Measurements from ENCODE around the gene CTDSPL2. TPM values are rescaled to one million over a fixed set of nuclear protein-coding genes. Genes with fewer than 3 reads are reported as not detected.
"Not testable (repeated sequence)": the region's sequence is repeated elsewhere in the genome, so short reads cannot be mapped to it uniquely, and the experiment has no call there.

CTDSPL2 gene
- total and polyA plus RNA-seq, 2 donors (not counting 3 experiments of a cell fraction or from before 2014, with no cell fraction given), result 12.2 to 55.1 TPM

- intact Hi-C loops (cut with micrococcal nuclease); BruUV-seq (replicated peaks); H3K27me3 ChIP-seq (ENCODE audit: control insufficient read depth in 2 of 2, insufficient read depth in 2 of 2, low read length in 2 of 2); DNase-seq (ENCODE audit: low read depth, low spot score); H3K4me2 ChIP-seq (ENCODE audit: insufficient read depth, low read length); dilution Hi-C loops (cut with MboI; ENCODE audit: extremely low pct_ligation_motif_present, low sequenced_read_pairs); H3K27ac ChIP-seq (ENCODE audit: insufficient read depth, low read depth, low read length); H3K9me1 ChIP-seq (replicated peaks; ENCODE audit: control insufficient read depth, extremely low read depth, insufficient read depth, low read length); H3K36me3 ChIP-seq (ENCODE audit: control insufficient read depth in 2 of 2, extremely low read depth in 1 of 2, insufficient read depth in 2 of 2, low read length in 2 of 2); H2AFZ ChIP-seq (ENCODE audit: low read depth, low read length); H3K4me3 ChIP-seq (replicated peaks in 1 of 3; ENCODE audit: insufficient read depth in 1 of 3, low read depth in 1 of 3, low read length in 3 of 3); H4K20me1 ChIP-seq (replicated peaks; ENCODE audit: control insufficient read depth, extremely low read depth, insufficient read depth, low read length); H3K9me3 ChIP-seq (replicated peaks; ENCODE audit: control insufficient read depth, insufficient read depth, low read length); H3K9ac ChIP-seq (replicated peaks; ENCODE audit: extremely low read depth, insufficient read depth, low read length); FAIRE-seq: not testable (repeated sequence)
- Histone ChIP-seq H3K79me2 (ENCODE audit: control insufficient read depth, insufficient read depth, low read length) (peaks cover 95% of the 10 kb centered on the region), H3K4me1 (ENCODE audit: control insufficient read depth, extremely low read depth, insufficient read depth, low read length) (peaks cover 25% of the 10 kb centered on the region)
- ChIA-PET POLR2A (interaction anchor here (1.4 kb wide), 1 partner anchor 11 kb away, joined by 3 read pairs; no protein-coding TSS in a partner anchor), CTCF (interaction anchor here (2.1 to 2.2 kb wide), 3 partner anchors 7 to 43 kb away, joined by 6 to 13 read pairs (median 8); partner anchors contain the start of gene EIF3J)
Observed at GRCh38 chr15:44544745-44545144, 117.3 kb downstream of the CTDSPL2 start.

GRCh38 chr15:44545913-44546802, 118.7 kb downstream of the CTDSPL2 start:
- no peak for TF ChIP-seq FOS (IDR thresholded peaks at IDR 0.05; ENCODE audit: borderline replicate concordance, insufficient read depth, low read length)
- peak; percentile 14 to 30 for TF ChIP-seq CTCF (IDR thresholded peaks at IDR 0.05; ENCODE audit: extremely low read depth in 1 of 2, insufficient read depth in 1 of 2, low read depth in 1 of 2, low read length in 2 of 2)
- no peaks in the 10 kb centered on the region for H4K20me1 ChIP-seq (replicated peaks; ENCODE audit: control insufficient read depth, extremely low read depth, insufficient read depth, low read length)
- H3K9ac ChIP-seq (replicated peaks; ENCODE audit: extremely low read depth, insufficient read depth, low read length), result no peak overlapping the region
- DNase-seq (ENCODE audit: low read depth, low spot score) (peak; percentile 39), FAIRE-seq (no peak)
- H3K27me3 ChIP-seq (ENCODE audit: control insufficient read depth in 2 of 2, insufficient read depth in 2 of 2, low read length in 2 of 2), result no peaks in the 10 kb centered on the region
- peaks cover 18% of the 10 kb centered on the region for H3K4me1 ChIP-seq (ENCODE audit: control insufficient read depth, extremely low read depth, insufficient read depth, low read length)
- ChIA-PET POLR2A (interaction anchor here (0.6 to 1.0 kb wide), 2 partner anchors 9 to 102 kb away, joined by 9 to 12 read pairs; partner anchors contain the start of gene EIF3J), CTCF (interaction anchor here (0.7 to 2.2 kb wide), 8 partner anchors 9 to 721 kb away, joined by 3 to 13 read pairs (median 4); partner anchors contain the start of genes EIF3J and MFAP1)
- H2AFZ ChIP-seq (ENCODE audit: low read depth, low read length), result no peak overlapping the region
- H3K27ac ChIP-seq (ENCODE audit: insufficient read depth, low read depth, low read length), result no peak overlapping the region
- no TSS peak for BruUV-seq (replicated peaks)
- peaks cover 95% of the 10 kb centered on the region for H3K79me2 ChIP-seq (ENCODE audit: control insufficient read depth, insufficient read depth, low read length)
- peaks cover 0 to 6% of the 10 kb centered on the region in 2 experiments for H3K36me3 ChIP-seq (ENCODE audit: control insufficient read depth in 2 of 2, extremely low read depth in 1 of 2, insufficient read depth in 2 of 2, low read length in 2 of 2)
- dilution Hi-C loops (cut with MboI; ENCODE audit: extremely low pct_ligation_motif_present, low sequenced_read_pairs), result no loop called here
- H3K9me3 ChIP-seq (replicated peaks; ENCODE audit: control insufficient read depth, insufficient read depth, low read length), result no peaks in the 10 kb centered on the region
- H3K4me3 ChIP-seq (replicated peaks in 1 of 3; ENCODE audit: insufficient read depth in 1 of 3, low read depth in 1 of 3, low read length in 3 of 3), result no peak overlapping the region
- no peaks in the 10 kb centered on the region for H3K9me1 ChIP-seq (replicated peaks; ENCODE audit: control insufficient read depth, extremely low read depth, insufficient read depth, low read length)
- intact Hi-C loops (cut with micrococcal nuclease), result no loop called here
- no peak overlapping the region for H3K4me2 ChIP-seq (ENCODE audit: insufficient read depth, low read length)

GRCh38 chr15:44549152-44549551, 121.7 kb downstream of the CTDSPL2 start:
- H3K27ac ChIP-seq (ENCODE audit: insufficient read depth, low read depth, low read length); POLR2A ChIA-PET; H3K4me1 ChIP-seq (ENCODE audit: control insufficient read depth, extremely low read depth, insufficient read depth, low read length); H3K36me3 ChIP-seq (ENCODE audit: control insufficient read depth in 2 of 2, extremely low read depth in 1 of 2, insufficient read depth in 2 of 2, low read length in 2 of 2); H3K9me3 ChIP-seq (replicated peaks; ENCODE audit: control insufficient read depth, insufficient read depth, low read length); dilution Hi-C loops (cut with MboI; ENCODE audit: extremely low pct_ligation_motif_present, low sequenced_read_pairs); FAIRE-seq; H3K4me2 ChIP-seq (ENCODE audit: insufficient read depth, low read length); H2AFZ ChIP-seq (ENCODE audit: low read depth, low read length); DNase-seq (ENCODE audit: low read depth, low spot score); BruUV-seq (replicated peaks); H3K9ac ChIP-seq (replicated peaks; ENCODE audit: extremely low read depth, insufficient read depth, low read length); H3K4me3 ChIP-seq (replicated peaks in 1 of 3; ENCODE audit: insufficient read depth in 1 of 3, low read depth in 1 of 3, low read length in 3 of 3); intact Hi-C loops (cut with micrococcal nuclease); H3K27me3 ChIP-seq (ENCODE audit: control insufficient read depth in 2 of 2, insufficient read depth in 2 of 2, low read length in 2 of 2); H4K20me1 ChIP-seq (replicated peaks; ENCODE audit: control insufficient read depth, extremely low read depth, insufficient read depth, low read length); H3K9me1 ChIP-seq (replicated peaks; ENCODE audit: control insufficient read depth, extremely low read depth, insufficient read depth, low read length): not testable (repeated sequence)
- peaks cover 79% of the 10 kb centered on the region for H3K79me2 ChIP-seq (ENCODE audit: control insufficient read depth, insufficient read depth, low read length)
- CTCF ChIA-PET, result interaction anchor here (1.2 to 1.3 kb wide), 2 partner anchors 12 to 21 kb away, joined by 3 to 4 read pairs; partner anchors contain the start of gene EIF3J
